H9 (cell line): ENCODE measurements around the gene C3orf20. TPM values are rescaled to one million over a fixed set of nuclear protein-coding genes. Genes with fewer than 3 reads are reported as not detected.

Experiments used
- DNase-seq: peaks from one replicate; pipeline ENCODE4 v3.0.0-alpha.2; 2017
- H2AFZ ChIP-seq: one replicate; pipeline ENCODE4 v1.6.1; 2013; ENCODE audit warnings: mild to moderate bottlenecking, low read length, control low read depth, moderate library complexity
- H2AK5ac ChIP-seq: 2 replicates; pipeline ENCODE4 v1.6.1; 2013; ENCODE audit warnings: low read length, control low read depth, mixed read lengths; ENCODE audit not compliant: insufficient read length
- H2BK120ac ChIP-seq: one replicate; pipeline ENCODE4 v1.6.1; 2013; ENCODE audit warnings: low read depth, mild to moderate bottlenecking, low read length, control low read depth, inconsistent platforms; ENCODE audit not compliant: poor library complexity, severe bottlenecking
- H2BK12ac ChIP-seq: 2 replicates; pipeline ENCODE4 v1.6.1; 2013; ENCODE audit warnings: low read length, control low read depth, mixed read lengths, low read depth; ENCODE audit not compliant: insufficient read length
- H2BK15ac ChIP-seq: 2 replicates; pipeline ENCODE4 v1.6.1; 2013; ENCODE audit warnings: low read depth, low read length, control low read depth
- H2BK20ac ChIP-seq: one replicate; pipeline ENCODE4 v1.6.1; 2013; ENCODE audit warnings: low read depth, mild to moderate bottlenecking, low read length, control low read depth, inconsistent platforms; ENCODE audit not compliant: poor library complexity, severe bottlenecking
- H2BK5ac ChIP-seq: 2 replicates; pipeline ENCODE4 v1.6.1; 2013; ENCODE audit warnings: low read length, control low read depth, mixed read lengths; ENCODE audit not compliant: insufficient read length
- H3K14ac ChIP-seq: 2 replicates; pipeline ENCODE4 v1.6.1; 2013; ENCODE audit warnings: low read length, control low read depth; ENCODE audit not compliant: insufficient read depth
- H3K18ac ChIP-seq: 2 replicates; pipeline ENCODE4 v1.6.1; 2013; ENCODE audit warnings: low read depth, mild to moderate bottlenecking, mixed read lengths, low read length, control low read depth; ENCODE audit not compliant: insufficient read length
- H3K23ac ChIP-seq: 2 replicates; pipeline ENCODE4 v1.6.1; 2013; ENCODE audit warnings: low read length, control low read depth, mixed read lengths, low read depth; ENCODE audit not compliant: insufficient read length
- H3K23me2 ChIP-seq: 2 replicates; pipeline ENCODE4 v1.6.1; 2013; ENCODE audit warnings: low read depth, mild to moderate bottlenecking, mixed read lengths, low read length, control low read depth; ENCODE audit not compliant: insufficient read length, poor library complexity, severe bottlenecking
- H3K27ac ChIP-seq: 2 replicates; pipeline ENCODE4 v1.5.1; 2013; ENCODE audit warnings: low read length, control low read depth, mixed read lengths, low read depth; ENCODE audit not compliant: insufficient read length
- H3K27me3 ChIP-seq: 2 replicates; pipeline ENCODE4 v1.6.1; 2013; ENCODE audit warnings: low read length, control low read depth, inconsistent platforms; ENCODE audit not compliant: insufficient read depth
- H3K4ac ChIP-seq: 2 replicates; pipeline ENCODE4 v1.6.1; 2013; ENCODE audit warnings: low read depth, mild to moderate bottlenecking, control low read depth, inconsistent platforms, low read length, moderate library complexity
- H3K4me1 ChIP-seq: 2 replicates; pipeline ENCODE4 v1.6.1; 2013; ENCODE audit warnings: low read length, control low read depth, inconsistent platforms; ENCODE audit not compliant: insufficient read depth
- H3K4me2 ChIP-seq: 2 replicates; pipeline ENCODE4 v1.6.1; 2013; ENCODE audit warnings: low read length, control low read depth, mixed read lengths; ENCODE audit not compliant: insufficient read length, insufficient read depth
- H3K56ac ChIP-seq: 2 replicates; pipeline ENCODE4 v1.6.1; 2013; ENCODE audit warnings: low read depth, mild to moderate bottlenecking, mixed read lengths, low read length, control low read depth; ENCODE audit not compliant: insufficient read length
- H3K79me1 ChIP-seq: 2 replicates; pipeline ENCODE4 v1.6.1; 2013; ENCODE audit warnings: low read depth, mild to moderate bottlenecking, moderate library complexity, low read length, control low read depth, inconsistent platforms; ENCODE audit not compliant: insufficient read depth, poor library complexity, severe bottlenecking
- H3K79me2 ChIP-seq: 2 replicates; pipeline ENCODE4 v1.6.1; 2013; ENCODE audit warnings: low read length, control low read depth, inconsistent platforms; ENCODE audit not compliant: insufficient read depth
- H3K9ac ChIP-seq: 2 replicates; pipeline ENCODE4 v1.6.1; 2013; ENCODE audit warnings: low read length, control low read depth, mixed read lengths; ENCODE audit not compliant: insufficient read length; ENCODE audit errors: extremely low read depth
- H3K9me3 ChIP-seq: one replicate; pipeline ENCODE4 v1.6.1; 2013; ENCODE audit warnings: low read depth, low read length, inconsistent platforms; ENCODE audit not compliant: control insufficient read depth
- H3T11ph ChIP-seq: one replicate; pipeline ENCODE4 v1.6.1; 2013; ENCODE audit warnings: mild to moderate bottlenecking, low read length, control low read depth, inconsistent platforms
- H4K20me1 ChIP-seq: one replicate; pipeline ENCODE4 v1.6.1; 2013; ENCODE audit not compliant: control insufficient read depth, insufficient read length, insufficient read depth
- H4K5ac ChIP-seq: 2 replicates; pipeline ENCODE4 v1.6.1; 2013; ENCODE audit warnings: low read depth, mild to moderate bottlenecking, mixed read lengths, low read length, control low read depth; ENCODE audit not compliant: insufficient read length
- H4K8ac ChIP-seq: replicated peaks from 2 replicates; pipeline ENCODE4 v1.6.1; 2013; ENCODE audit warnings: low read length, control low read depth, mixed read lengths, low read depth; ENCODE audit not compliant: insufficient read length
- H4K91ac ChIP-seq: 2 replicates; pipeline ENCODE4 v1.6.1; 2013; ENCODE audit warnings: low read depth, mild to moderate bottlenecking, moderate library complexity, mixed read lengths, low read length, control low read depth; ENCODE audit not compliant: insufficient read length
- H3K27ac Mint-ChIP-seq, 3 experiments: 2 replicates in 2 of 3; 3 replicates in 1 of 3; pipeline ENCODE4 v1.8.0; 2020 to 2021; ENCODE audit warnings: mixed read lengths in 3 of 3, mild to moderate bottlenecking in 1 of 3, moderate library complexity in 1 of 3
- H3K27me3 Mint-ChIP-seq: 2 replicates; pipeline ENCODE4 v1.8.0; 2021; ENCODE audit warnings: low read depth, mild to moderate bottlenecking, moderate library complexity, mixed read lengths
- H3K36me3 Mint-ChIP-seq, 3 experiments: 2 replicates in 2 of 3; 3 replicates in 1 of 3; pipeline ENCODE4 v1.8.0; 2020 to 2021; ENCODE audit warnings: low read depth in 3 of 3, mixed read lengths in 3 of 3; ENCODE audit not compliant: insufficient read depth in 1 of 3
- H3K4me1 Mint-ChIP-seq, 2 experiments: 2 replicates each; pipeline ENCODE4 v1.8.0; 2020; ENCODE audit warnings: mixed read lengths in 2 of 2
- H3K4me3 Mint-ChIP-seq, 2 experiments: 2 replicates in 1 of 2; 3 replicates in 1 of 2; pipeline ENCODE4 v1.8.0; 2020 to 2021; ENCODE audit warnings: mild to moderate bottlenecking in 2 of 2, mixed read lengths in 2 of 2, moderate library complexity in 1 of 2
- H3K9me3 Mint-ChIP-seq, 2 experiments: 2 replicates in 1 of 2; 3 replicates in 1 of 2; pipeline ENCODE4 v1.8.0; 2020; ENCODE audit warnings: mild to moderate bottlenecking in 2 of 2, mixed read lengths in 2 of 2, moderate library complexity in 1 of 2
- WGBS: extraction: QIAGEN DNeasy Blood & Tissue Kit; methylation state at CpG from one replicate; pipeline ENCODE4 v1.1.7; 2013; ENCODE audit warnings: missing lambda C conversion rate, low lambda C conversion rate, mixed read lengths; ENCODE audit not compliant: insufficient read length; ENCODE audit errors: extremely low coverage; 5-methylcytosine and 5-hydroxymethylcytosine counted together
- total RNA-seq: library from RNA; stranded (reverse); gene quantifications from 2 replicates; pipeline ENCODE4 v1.2.1, GENCODE V29; 2021
- TF ChIP-seq, protein P1 (sequence below): fragments of 200-600 bp; sonication (generic); conservative IDR thresholded peaks from 3 replicates; pipeline ENCODE4 v1.8.0; 2021; ENCODE audit warnings: antibody characterized with exemption, mild to moderate bottlenecking

C3orf20 gene
- total RNA-seq, 1 experiment from 2014 or later = not detected

DNA sequence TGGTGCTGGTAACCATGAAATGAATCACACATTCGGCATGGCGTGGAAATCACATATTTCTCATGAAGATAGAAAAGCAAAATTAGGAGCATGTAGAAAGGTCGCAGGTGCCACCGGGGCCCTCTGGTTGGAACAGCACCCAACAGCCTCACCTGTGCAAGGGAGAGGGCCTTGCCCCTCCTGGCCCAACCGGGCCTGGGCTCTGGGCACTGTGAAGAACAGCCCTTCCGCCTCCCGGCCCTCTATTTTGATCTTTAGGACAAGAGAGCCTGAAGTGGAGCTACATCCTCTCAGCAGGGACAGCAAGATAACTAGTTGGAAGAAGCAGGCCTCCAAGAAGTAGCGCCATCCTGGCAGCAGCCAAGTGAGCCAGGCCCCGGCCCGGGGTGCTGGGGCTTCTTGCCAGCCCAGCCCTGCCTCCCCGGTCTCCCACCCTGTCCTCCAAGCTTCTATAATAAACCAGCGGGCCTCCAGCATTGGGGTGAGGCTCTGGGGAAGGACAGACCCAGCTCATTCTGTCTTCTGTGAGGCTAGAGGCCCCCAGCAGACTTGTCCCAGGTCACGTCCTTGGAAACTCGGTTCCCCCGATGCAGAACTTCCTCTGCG lies 97.7 kb downstream of the C3orf20 start:
- no peaks in the 10 kb centered on the region for H4K20me1 ChIP-seq
- H2BK15ac ChIP-seq = no peak overlapping the region
- no peak overlapping the region for H2AFZ ChIP-seq
- no peak overlapping the region for H3K56ac ChIP-seq
- Mint-ChIP-seq H3K4me3 (no peak overlapping the region), H3K9me3 (no peaks in the 10 kb centered on the region; a peak in 1 of 5 replicates), H3K27ac (peak overlapping the region in 1 of 3 experiments; percentile 66; a peak in 1 of 7 replicates), H3K36me3 (no peaks in the 10 kb centered on the region; a peak in 1 of 7 replicates), H3K4me1 (peaks cover 3 to 22% of the 10 kb centered on the region in 2 experiments), H3K27me3 (no peaks in the 10 kb centered on the region)
- H3K4ac ChIP-seq = no peak overlapping the region
- no peak overlapping the region for H4K5ac ChIP-seq
- no peak overlapping the region for H3K4me2 ChIP-seq
- no peak overlapping the region for H2BK5ac ChIP-seq
- no CpG with 5 or more reads among the region's 16 CpGs for WGBS
- no peaks in the 10 kb centered on the region for H3K9me3 ChIP-seq
- H3K79me2 ChIP-seq = no peaks in the 10 kb centered on the region
- H2BK20ac ChIP-seq = no peak overlapping the region
- H3K23me2 ChIP-seq = no peaks in the 10 kb centered on the region
- H4K91ac ChIP-seq = no peak overlapping the region
- no peaks in the 10 kb centered on the region for H3K27me3 ChIP-seq
- H4K8ac ChIP-seq = no peak overlapping the region
- H2BK12ac ChIP-seq = no peak overlapping the region
- no peak overlapping the region for H3K27ac ChIP-seq
- H3K18ac ChIP-seq = no peak overlapping the region
- peak overlapping the region; percentile 43; the same call in 1 of the 2 replicates for H3K14ac ChIP-seq
- TF ChIP-seq, protein P1, sequence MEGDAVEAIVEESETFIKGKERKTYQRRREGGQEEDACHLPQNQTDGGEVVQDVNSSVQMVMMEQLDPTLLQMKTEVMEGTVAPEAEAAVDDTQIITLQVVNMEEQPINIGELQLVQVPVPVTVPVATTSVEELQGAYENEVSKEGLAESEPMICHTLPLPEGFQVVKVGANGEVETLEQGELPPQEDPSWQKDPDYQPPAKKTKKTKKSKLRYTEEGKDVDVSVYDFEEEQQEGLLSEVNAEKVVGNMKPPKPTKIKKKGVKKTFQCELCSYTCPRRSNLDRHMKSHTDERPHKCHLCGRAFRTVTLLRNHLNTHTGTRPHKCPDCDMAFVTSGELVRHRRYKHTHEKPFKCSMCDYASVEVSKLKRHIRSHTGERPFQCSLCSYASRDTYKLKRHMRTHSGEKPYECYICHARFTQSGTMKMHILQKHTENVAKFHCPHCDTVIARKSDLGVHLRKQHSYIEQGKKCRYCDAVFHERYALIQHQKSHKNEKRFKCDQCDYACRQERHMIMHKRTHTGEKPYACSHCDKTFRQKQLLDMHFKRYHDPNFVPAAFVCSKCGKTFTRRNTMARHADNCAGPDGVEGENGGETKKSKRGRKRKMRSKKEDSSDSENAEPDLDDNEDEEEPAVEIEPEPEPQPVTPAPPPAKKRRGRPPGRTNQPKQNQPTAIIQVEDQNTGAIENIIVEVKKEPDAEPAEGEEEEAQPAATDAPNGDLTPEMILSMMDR = no peak
- H3T11ph ChIP-seq = no peak overlapping the region
- no peak overlapping the region for H3K9ac ChIP-seq
- no peaks in the 10 kb centered on the region for H3K4me1 ChIP-seq
- H3K79me1 ChIP-seq = no peaks in the 10 kb centered on the region
- DNase-seq = peak; percentile 25
- no peak overlapping the region for H3K23ac ChIP-seq
- no peak overlapping the region for H2BK120ac ChIP-seq
- no peak overlapping the region for H2AK5ac ChIP-seq
